ENCODE results near the gene LCE1F.

DNA sequence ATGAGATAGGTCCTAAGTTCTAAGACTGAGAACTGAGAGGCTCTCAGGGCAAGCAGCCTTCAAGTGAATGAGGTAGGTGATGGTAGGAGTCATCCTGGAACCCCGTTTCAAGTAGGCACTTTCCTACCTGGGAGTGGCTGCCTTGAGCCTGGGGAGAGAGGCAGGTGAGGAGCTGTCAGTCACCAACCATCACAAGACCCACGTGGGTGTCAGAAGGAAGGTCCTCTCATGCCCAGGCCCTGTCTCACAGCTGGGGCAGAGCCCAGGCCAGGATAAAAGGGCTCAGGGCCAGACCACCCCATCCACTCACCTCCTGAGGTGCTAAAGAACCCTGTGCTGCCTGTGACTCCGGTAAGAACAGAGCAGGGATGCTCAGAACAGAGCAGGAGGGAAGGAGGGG, 21.5 kb downstream of the LCE1F start, which contains the start of gene LCE1D:
- no peak for TF ChIP-seq CTCF (IDR thresholded peaks at IDR 0.05)
- no peak for TF ChIP-seq POLR2A (IDR thresholded peaks at IDR 0.05)

Measured in testis (tissue), 2 donors.